Activated B cell treated with CpG ODN at 0.5 μM for 24 hours (primary cell): ENCODE results near the gene TMPRSS11E. TPM values are rescaled to one million over a fixed set of nuclear protein-coding genes. Genes with fewer than 3 reads are reported as not detected.
"Not testable (repeated sequence)": the region's sequence is repeated elsewhere in the genome, so short reads cannot be mapped to it uniquely, and the experiment has no call there.

Source experiments
- ATAC-seq: fragments of 200-7000 bp; cut with Tn5 transposase; one replicate; pipeline ENCODE4 v1.10.0; 2021; ENCODE audit warnings: low read depth, mild to moderate bottlenecking, moderate library complexity
- CTCF ChIA-PET: fragments of 350-600 bp; sonication (Branson Sonifier 250); formaldehyde crosslinking; loops from one replicate; lab custom pipeline; 2021; ENCODE audit warnings: antibody characterized with exemption; lab: Charles Lee
- POLR2A ChIA-PET: fragments of 350-600 bp; sonication (Branson Sonifier 250); formaldehyde crosslinking; loops from one replicate; lab custom pipeline; 2021; ENCODE audit warnings: antibody characterized with exemption; lab: Charles Lee
- DNase-seq: peaks from one replicate; pipeline ENCODE4 v3.0.0; 2022
- H3K27ac Mint-ChIP-seq: one replicate; pipeline ENCODE4 v1.8.0; 2020; ENCODE audit warnings: mixed read lengths
- H3K27me3 Mint-ChIP-seq: one replicate; pipeline ENCODE4 v1.8.0; 2021; ENCODE audit warnings: mixed read lengths
- H3K36me3 Mint-ChIP-seq: one replicate; pipeline ENCODE4 v1.8.0; 2021; ENCODE audit warnings: low read depth, mixed read lengths
- H3K4me1 Mint-ChIP-seq: one replicate; pipeline ENCODE4 v1.8.0; 2021; ENCODE audit warnings: mixed read lengths
- H3K4me3 Mint-ChIP-seq: one replicate; pipeline ENCODE4 v1.8.0; 2020; ENCODE audit warnings: mild to moderate bottlenecking, mixed read lengths
- H3K9me3 Mint-ChIP-seq: one replicate; pipeline ENCODE4 v1.8.0; 2020; ENCODE audit warnings: mixed read lengths
- CTCF ChIP-seq: fragments of 200-600 bp; IDR thresholded peaks from one replicate; pipeline ENCODE4 v1.8.0; 2022; ENCODE audit warnings: antibody characterized with exemption, mild to moderate bottlenecking
- intact Hi-C: fragments of 100-400 bp; cut with micrococcal nuclease; formaldehyde crosslinking; loops from one replicate; pipeline ENCODE4 v1.15.1; 2024
- total RNA-seq: library from RNA; stranded (reverse); gene quantifications from 2 replicates; pipeline ENCODE4 v1.2.3, GENCODE V29; 2022

The TMPRSS11E gene
- total RNA-seq, result not detected in 2 replicates

- H3K4me3 Mint-ChIP-seq, result no peak within 1 kb of the TSS
- POLR2A ChIA-PET, result no interaction called here
- ATAC-seq (no peak), DNase-seq (no peak)
- H3K27me3 Mint-ChIP-seq, result peaks cover 5% of the 10 kb centered on the region
- peaks cover 7% of the 10 kb centered on the region for H3K4me1 Mint-ChIP-seq
- no peak for TF ChIP-seq CTCF
- no peaks in the 10 kb centered on the region for H3K36me3 Mint-ChIP-seq
- H3K27ac Mint-ChIP-seq, result no peak within 1 kb of the TSS
- intact Hi-C loops, result no loop called here
- H3K9me3 Mint-ChIP-seq, result no peaks in the 10 kb centered on the region
- CTCF ChIA-PET, result no interaction called here
Measured at GRCh38 chr4:68447201-68447600, at the start of gene TMPRSS11E. Gene TMPRSS11E, plus strand, starts transcription at chr4:68447463. Its CDS starts 50 bp downstream, at chr4:68447513.

GRCh38 chr4:68399306-68399705 is 48.0 kb upstream of the TMPRSS11E start:
- no peaks in the 10 kb centered on the region for H3K4me1 Mint-ChIP-seq
- no peaks in the 10 kb centered on the region for H3K27me3 Mint-ChIP-seq
- CTCF ChIA-PET, result no interaction called here
- intact Hi-C loops, result no loop called here
- ATAC-seq, result no peak
- POLR2A ChIA-PET, result no interaction called here
- no peaks in the 10 kb centered on the region for H3K36me3 Mint-ChIP-seq
- H3K4me3 Mint-ChIP-seq, result no peak overlapping the region
- no peaks in the 10 kb centered on the region for H3K9me3 Mint-ChIP-seq
- H3K27ac Mint-ChIP-seq, result no peak overlapping the region
- no peak for TF ChIP-seq CTCF
- DNase-seq, result no peak

GRCh38 chr4:68401231-68401630 is 46.0 kb upstream of the TMPRSS11E start:
- ChIA-PET POLR2A (no interaction called here), CTCF (no interaction called here)
- intact Hi-C loops, result no loop called here
- ATAC-seq, result no peak
- DNase-seq, result no peak
- Mint-ChIP-seq H3K9me3 (no peaks in the 10 kb centered on the region), H3K4me1 (no peaks in the 10 kb centered on the region), H3K27me3 (no peaks in the 10 kb centered on the region), H3K27ac (no peak overlapping the region), H3K36me3 (no peaks in the 10 kb centered on the region), H3K4me3 (no peak overlapping the region)
- TF ChIP-seq CTCF, result no peak

- intact Hi-C loops, result no loop called here
- DNase-seq (no peak), ATAC-seq (no peak)
- POLR2A ChIA-PET, result no interaction called here
- Mint-ChIP-seq H3K4me3 (no peak overlapping the region), H3K9me3 (no peaks in the 10 kb centered on the region), H3K4me1 (no peaks in the 10 kb centered on the region), H3K27ac (no peak overlapping the region), H3K36me3 (no peaks in the 10 kb centered on the region), H3K27me3 (no peaks in the 10 kb centered on the region)
- CTCF ChIA-PET, result no interaction called here
- no peak for TF ChIP-seq CTCF
Measured at GRCh38 chr4:68404153-68404552, 43.1 kb upstream of the TMPRSS11E start.

- POLR2A ChIA-PET, ATAC-seq, intact Hi-C loops: not testable (repeated sequence)
Measured at GRCh38 chr4:68405718-68406478, 41.4 kb upstream of the TMPRSS11E start.

More at GRCh38 chr4:68405718-68406478, 41.4 kb upstream of the TMPRSS11E start:
- DNase-seq, H3K4me3 Mint-ChIP-seq, H3K4me1 Mint-ChIP-seq, CTCF ChIA-PET, H3K27ac Mint-ChIP-seq, H3K9me3 Mint-ChIP-seq, H3K36me3 Mint-ChIP-seq, H3K27me3 Mint-ChIP-seq: not testable (repeated sequence)
